GM19455 (cell line): ENCODE data around the gene CLEC18C.
"Not testable (repeated sequence)": the region's sequence is repeated elsewhere in the genome, so short reads cannot be mapped to it uniquely, and the experiment has no call there.

ENCODE experiments used
- ATAC-seq: cut with Tn5 transposase; IDR thresholded peaks from one replicate; pipeline ENCODE4 v1.9.1; 2021; ENCODE audit not compliant: unreplicated experiment

The CLEC18C gene

GRCh38 chr16:70158261-70158939 lies 15.2 kb upstream of the CLEC18C start:
- no peak for ATAC-seq

DNA sequence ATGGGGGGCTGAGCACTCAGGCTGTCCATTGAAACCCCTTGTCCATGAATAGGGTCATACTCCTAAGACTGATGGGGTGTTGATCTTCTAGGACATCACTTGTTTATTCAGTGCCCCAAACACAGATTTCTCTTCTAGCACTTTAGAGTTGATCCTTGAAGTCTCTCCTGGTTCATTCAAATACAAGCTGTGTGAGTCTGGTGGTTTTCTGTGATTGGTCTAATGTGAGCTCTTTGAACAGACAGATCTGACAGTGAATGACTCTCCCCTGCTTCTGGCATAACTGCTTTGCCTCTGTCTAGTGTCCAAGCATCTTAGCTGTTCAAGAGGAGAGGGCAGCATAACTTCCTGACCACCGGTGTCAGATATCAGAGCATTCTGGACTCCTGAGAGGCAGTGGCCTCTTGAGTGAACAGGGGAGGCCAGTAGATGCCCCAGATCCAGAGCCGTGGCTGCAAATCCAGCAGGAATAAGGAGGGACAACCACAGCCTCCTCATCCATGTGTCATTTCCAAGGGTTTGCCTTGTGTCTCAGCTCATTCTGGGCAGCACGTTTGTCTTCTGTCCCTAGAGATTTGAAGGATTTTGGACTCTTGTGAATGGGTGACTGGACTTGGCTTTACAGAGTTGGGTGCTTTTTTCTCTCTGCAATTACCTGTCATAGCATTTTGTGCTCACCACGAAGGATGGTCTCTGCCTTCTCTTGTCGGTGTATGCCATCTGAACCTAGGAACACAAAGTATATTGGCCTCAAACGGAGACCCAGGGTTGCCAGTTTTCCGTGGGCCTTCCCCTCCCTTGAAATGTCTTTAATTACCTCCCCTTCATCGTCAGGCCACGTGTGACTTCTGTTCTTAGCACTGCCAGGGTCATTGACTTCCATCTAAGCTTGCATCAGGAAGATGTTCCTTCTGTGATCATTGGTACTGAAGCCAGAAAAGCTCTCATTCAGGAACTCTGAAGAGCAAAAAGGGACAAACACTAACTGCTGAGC lies 13.9 kb upstream of the CLEC18C start:
- no peak for ATAC-seq

GRCh38 chr16:70160388-70160787 lies 13.2 kb upstream of the CLEC18C start:
- ATAC-seq: no peak

DNA sequence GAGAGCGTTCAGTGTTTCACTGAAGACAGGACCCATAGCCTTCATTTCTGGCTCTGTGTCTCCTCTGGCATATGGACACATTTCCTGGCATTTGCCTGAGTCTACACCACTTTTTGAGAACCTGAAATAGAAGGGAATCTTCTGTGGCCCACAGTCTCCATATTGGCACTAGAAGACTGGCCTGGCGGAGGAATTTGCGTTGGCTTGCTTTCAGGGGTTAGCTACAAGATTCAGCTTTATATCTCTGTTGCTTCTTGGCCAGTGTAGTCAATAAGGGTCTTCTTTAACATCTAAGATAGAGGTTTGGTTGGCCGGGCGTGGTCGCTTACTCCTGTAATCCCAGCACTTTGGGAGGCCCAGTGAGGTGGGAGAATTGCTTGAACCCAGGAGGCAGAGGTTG lies 12.8 kb upstream of the CLEC18C start:
- no peak for ATAC-seq

DNA sequence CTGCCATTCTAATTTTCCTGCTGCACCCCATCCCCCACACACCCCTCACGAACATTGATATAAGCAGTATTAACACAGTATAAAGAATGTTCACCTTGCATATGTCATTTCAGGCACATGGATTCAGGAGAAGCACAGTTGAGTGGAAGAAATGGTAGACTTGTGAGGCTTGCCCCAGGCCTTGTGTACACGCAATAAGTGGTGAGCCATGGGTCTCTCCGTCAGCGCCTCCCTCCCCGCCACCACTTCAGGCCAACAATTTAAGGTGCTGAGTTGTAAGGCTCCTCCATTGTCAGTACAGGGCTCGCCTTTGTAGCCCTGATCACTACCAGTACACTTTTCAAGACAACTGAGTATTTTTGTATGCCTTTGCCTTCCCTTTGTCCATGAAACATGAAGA lies 12.2 kb upstream of the CLEC18C start:
- ATAC-seq: no peak

GRCh38 chr16:70162041-70162451 lies 11.5 kb upstream of the CLEC18C start:
- no peak for ATAC-seq

- no peak for ATAC-seq
Measured at GRCh38 chr16:70163596-70163995, 10.0 kb upstream of the CLEC18C start.

GRCh38 chr16:70166688-70167087 lies 6.9 kb upstream of the CLEC18C start:
- ATAC-seq: not testable (repeated sequence)

- not testable (repeated sequence) for ATAC-seq
Measured at GRCh38 chr16:70173916-70174315, 329 bp downstream of the CLEC18C start.

GRCh38 chr16:70174387-70174932 lies 873 bp downstream of the CLEC18C start:
- not testable (repeated sequence) for ATAC-seq

DNA sequence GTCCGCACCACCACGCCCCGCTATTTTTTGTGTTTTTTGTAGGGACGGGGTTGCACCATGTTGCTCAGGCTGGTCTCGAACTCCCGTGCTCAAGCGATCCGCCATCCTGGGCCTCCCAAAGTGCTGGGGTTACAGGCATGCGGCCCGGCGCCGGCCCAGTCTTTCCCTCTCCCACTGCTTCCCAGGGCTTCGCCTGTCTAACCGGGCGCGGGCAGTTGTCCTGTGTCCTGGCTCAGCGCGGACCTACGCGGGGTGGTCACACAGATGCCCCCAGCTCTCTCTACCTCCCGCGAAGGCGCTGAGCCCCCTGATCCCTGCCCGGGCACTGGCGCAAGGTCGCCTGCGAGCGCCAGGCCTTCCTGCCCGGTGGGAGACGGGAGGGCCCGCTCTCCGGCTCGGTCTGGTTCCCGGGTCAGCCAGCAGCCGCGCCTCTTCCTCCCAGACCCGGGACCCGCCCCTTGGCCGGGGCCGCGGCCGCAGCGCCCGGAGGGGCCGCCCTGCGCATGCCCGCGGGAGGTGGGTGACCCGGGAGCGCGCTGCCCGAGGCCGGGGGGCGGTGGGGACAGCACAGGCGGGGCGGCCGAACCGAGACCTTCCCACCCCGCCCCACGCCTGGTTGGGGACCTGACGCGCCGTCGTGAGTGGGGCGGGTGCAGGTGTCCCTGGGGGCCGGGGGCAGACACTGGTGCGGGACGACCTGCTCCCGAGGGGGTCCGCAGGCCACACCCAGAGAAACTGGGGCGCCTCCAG lies 14.4 kb downstream of the CLEC18C start:
- ATAC-seq: not testable (repeated sequence)

GRCh38 chr16:70188608-70188915 lies 15.0 kb downstream of the CLEC18C start:
- not testable (repeated sequence) for ATAC-seq

DNA sequence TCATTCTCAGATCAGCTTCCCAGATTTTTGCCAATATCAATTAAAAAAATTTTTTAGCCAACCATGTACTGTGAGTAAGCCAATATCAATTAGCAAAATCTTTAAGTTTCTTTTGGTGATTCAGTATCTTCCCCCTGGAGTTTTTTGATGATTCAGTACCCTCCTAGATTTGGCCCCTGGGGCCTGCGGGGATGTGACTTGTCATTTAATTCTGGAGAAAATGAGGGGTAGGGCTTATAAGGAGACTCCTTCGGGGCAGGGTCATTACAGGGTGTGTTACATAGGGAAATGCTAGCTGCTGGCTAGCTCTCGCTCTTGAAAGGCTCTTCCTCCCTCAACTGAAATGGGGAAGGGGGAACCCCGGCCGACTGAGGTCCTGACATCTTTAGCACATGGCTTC lies 17.0 kb downstream of the CLEC18C start:
- ATAC-seq: not testable (repeated sequence)

- not testable (repeated sequence) for ATAC-seq
Measured at GRCh38 chr16:70196683-70197300, 23.2 kb downstream of the CLEC18C start.

GRCh38 chr16:70197611-70198010 lies 24.0 kb downstream of the CLEC18C start:
- not testable (repeated sequence) for ATAC-seq

- not testable (repeated sequence) for ATAC-seq
Measured at GRCh38 chr16:70198230-70198629, 24.6 kb downstream of the CLEC18C start.

- ATAC-seq: not testable (repeated sequence)
Measured at GRCh38 chr16:70198666-70199065, 25.1 kb downstream of the CLEC18C start.

DNA sequence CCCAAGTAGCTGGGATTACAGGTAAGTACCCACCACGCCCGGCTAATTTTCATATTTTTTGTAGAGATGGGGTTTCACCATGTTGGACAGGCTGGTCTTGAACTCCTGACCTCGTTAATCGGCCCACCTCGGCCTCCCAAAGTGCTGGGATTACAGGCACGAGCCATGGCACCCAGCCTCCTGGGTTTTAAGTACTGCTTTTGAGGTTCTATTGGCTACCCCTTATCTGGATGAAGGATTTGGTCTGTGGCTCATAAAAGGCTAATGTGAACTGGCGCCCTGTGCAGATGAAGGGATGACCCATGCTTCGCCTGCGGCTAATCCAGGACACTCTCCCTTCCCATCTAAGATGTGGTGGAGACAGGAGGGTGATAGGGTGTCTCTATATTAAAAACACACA lies 25.6 kb downstream of the CLEC18C start:
- not testable (repeated sequence) for ATAC-seq

- not testable (repeated sequence) for ATAC-seq
Measured at GRCh38 chr16:70200063-70200462, 26.5 kb downstream of the CLEC18C start.

DNA sequence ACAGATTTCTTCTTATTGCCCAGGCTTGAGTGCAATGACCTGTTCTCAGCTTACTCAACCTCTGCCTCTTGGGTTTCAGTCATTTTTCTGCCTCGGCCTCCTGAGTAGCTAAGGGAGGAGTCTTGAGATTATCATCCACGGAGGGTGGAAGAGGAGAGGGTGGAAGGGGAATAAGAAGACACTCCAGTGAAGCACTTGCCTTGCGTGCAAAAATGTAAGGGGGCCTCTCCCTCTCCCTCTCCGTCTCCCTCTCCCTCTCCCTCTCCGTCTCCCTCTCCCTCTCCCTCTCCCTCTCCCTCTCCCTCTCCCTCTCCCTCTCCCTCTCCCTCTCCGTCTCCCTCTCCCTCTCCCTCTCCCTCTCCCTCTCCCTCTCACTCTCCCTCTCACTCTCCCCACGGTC lies 29.9 kb downstream of the CLEC18C start:
- ATAC-seq: not testable (repeated sequence)

- ATAC-seq: not testable (repeated sequence)
Measured at GRCh38 chr16:70204010-70204409, 30.4 kb downstream of the CLEC18C start.
